Activated CD4-positive, CD25-positive, alpha-beta regulatory T cell treated with anti-CD3 and anti-CD28 coated beads, Interleukin-2, amount 50 U/mL, for 72 hours (primary cell): ENCODE data around the gene XIRP2.
"Not testable (repeated sequence)": the region's sequence is repeated elsewhere in the genome, so short reads cannot be mapped to it uniquely, and the experiment has no call there.

Experiments
- DNase-seq: peaks from one replicate; pipeline ENCODE4 v3.0.0; 2021

The XIRP2 gene

DNA sequence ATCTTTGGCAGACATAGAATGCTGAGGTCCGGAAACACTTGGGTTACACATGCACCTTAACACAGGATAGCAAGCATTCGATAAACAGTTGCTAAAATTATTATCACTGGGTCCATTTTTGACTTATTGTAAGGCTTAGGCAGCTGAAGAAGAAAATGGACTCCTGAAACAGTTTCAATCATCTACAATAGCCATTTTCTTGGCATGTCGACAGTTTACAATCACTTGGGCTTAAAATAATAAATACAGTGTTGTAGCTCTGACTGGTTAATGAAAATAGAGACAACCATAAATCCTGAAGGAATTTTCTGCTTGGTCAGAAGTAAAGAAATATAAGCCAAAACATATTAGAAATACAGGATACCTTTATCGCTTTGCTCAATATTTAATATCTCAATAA, 169.2 kb downstream of the XIRP2 start:
- no peak for DNase-seq

- no peak for DNase-seq
Observed at GRCh38 chr2:167059173-167059572, 170.9 kb downstream of the XIRP2 start.

DNA sequence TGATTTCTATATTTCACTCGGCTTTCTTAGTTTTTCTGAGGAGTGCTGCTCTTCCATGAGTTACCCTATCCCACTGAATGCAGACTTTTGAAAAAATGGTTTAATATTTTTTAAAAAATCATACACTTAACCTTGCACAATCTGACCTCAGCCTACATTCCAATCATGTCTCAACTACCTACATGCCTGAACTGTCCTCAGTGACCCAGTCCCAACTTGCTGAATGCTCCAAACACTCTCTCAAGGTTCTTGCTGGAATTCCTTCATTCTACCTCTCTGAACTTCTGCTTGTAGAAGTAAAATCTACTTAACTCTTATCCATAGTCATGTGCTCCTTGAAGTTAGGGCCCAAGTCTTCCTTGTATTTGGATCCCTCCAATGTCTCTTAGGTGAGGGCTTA, 181.6 kb downstream of the XIRP2 start:
- no peak for DNase-seq

DNA sequence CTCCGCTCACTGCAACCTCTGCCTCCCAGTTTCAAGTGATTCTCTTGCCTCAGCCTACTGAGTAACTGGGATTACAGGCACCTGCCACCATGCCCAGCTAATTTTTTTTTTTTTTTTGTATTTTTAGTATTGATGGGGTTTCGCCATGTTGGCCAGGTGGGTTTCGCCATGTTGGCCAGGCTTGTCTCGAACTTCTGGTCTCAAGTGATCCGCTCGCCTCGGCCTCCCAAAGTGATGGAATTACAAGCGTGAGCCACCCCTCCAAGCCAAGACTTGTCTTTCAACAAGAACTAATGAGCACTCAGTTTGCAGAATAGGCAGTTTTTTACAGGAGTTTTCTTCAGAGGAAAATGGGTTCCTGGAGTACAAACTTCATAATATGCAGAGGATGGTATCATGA, 187.4 kb downstream of the XIRP2 start:
- DNase-seq: not testable (repeated sequence)

GRCh38 chr2:167098931-167099330, 210.7 kb downstream of the XIRP2 start:
- not testable (repeated sequence) for DNase-seq

DNA sequence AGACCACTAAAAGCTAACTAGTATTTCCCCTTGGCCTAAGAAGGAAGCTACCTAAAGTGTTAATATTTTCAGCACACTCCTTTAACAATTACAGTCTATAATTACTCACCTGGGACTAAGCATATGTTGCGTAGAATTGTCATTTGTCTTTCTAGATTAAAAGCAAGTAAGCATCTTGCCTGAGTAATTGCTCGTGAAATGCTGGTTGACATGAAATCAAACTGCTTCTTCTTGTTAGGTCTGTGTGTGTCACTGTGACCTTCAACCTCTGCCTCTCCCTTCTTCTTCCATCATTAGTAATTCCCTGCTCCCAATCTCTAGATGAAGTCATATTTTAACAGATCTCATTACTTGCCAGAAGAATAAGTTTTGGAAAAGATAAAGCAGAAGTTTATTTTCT, 212.2 kb downstream of the XIRP2 start:
- DNase-seq: no peak

GRCh38 chr2:167103028-167103756, 214.9 kb downstream of the XIRP2 start:
- DNase-seq: no peak

GRCh38 chr2:167103757-167104133, 215.5 kb downstream of the XIRP2 start:
- DNase-seq: no peak

DNA sequence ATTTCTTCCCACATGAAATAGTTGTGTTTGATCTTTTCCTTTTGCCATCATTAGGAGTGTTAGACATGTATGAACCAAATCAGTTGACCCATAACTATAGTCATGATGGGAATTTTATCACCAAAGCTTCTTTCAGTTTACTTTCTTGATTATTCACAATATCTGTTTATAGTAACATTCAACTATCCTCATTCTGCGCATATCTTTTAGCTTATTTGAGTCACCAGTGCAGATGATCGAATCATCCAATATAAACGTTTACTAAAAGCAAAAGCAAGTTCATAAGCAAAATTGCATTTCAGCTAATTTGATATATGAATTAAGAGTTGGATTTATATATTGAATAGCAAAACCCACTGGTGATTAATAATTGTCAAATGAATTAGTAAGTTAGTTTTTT, 216.4 kb downstream of the XIRP2 start:
- DNase-seq: no peak

DNA sequence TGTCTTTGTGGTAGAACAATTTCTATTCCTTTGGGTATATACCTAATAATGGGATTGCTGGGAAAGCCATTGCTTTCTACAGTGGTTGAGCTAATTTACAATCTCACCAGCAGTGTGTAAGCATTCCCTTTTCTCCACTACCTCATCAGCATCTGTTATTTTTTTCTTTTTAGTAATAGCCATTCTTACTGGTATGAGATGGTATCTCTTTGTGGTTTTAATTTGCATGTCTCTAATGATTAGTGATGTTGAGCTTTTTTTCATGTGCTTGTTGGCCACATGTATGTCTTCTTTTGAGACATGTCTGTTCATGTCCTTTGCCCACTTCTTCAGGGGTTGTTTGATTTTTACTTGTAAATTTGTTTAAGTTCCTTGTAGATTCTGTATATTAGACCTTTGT, 221.4 kb downstream of the XIRP2 start:
- DNase-seq: not testable (repeated sequence)

- no peak for DNase-seq
Observed at GRCh38 chr2:167110345-167110744, 222.1 kb downstream of the XIRP2 start.

DNA sequence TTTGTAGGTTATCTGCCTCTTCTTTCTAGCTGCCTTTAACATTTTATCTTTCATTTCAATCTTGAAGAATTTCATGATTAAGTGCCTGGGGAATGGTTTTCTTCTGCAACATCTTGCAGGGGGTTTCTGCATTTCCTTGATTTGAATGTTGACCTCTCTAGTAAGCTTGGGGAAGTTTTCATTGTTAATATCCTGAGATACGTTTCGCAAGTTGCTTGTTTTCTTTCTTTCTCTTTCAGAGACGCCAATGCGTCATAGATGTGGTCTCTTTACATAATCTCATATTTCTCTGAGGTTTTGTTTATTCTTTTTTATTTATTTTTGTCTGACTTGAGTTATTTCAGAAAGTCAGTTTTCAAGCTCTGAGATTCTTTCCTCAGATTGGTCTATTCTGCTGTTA, 225.7 kb downstream of the XIRP2 start:
- no peak for DNase-seq

DNA sequence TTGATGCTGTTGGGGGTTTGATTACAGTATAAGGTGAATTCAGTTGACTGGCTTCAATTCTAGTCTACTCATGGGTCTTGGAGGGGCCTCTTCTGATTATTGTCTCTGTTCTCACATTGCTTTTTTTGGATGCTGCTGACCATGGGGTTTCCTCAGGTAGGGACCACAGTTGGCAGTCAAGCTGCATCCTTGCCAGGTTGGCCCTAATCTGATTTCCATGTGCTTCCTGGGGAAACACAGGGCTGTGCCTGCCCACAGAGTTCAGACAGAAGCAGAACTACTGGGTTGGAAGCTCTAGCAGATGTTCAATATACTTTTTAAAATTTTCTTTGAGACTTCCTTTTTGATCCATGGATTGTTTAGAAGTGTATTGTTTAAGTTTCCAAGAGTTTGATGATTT, 227.3 kb downstream of the XIRP2 start:
- no peak for DNase-seq

GRCh38 chr2:167122389-167122788, 234.1 kb downstream of the XIRP2 start:
- DNase-seq: no peak

GRCh38 chr2:167126165-167126564, 237.9 kb downstream of the XIRP2 start:
- no peak for DNase-seq

DNA sequence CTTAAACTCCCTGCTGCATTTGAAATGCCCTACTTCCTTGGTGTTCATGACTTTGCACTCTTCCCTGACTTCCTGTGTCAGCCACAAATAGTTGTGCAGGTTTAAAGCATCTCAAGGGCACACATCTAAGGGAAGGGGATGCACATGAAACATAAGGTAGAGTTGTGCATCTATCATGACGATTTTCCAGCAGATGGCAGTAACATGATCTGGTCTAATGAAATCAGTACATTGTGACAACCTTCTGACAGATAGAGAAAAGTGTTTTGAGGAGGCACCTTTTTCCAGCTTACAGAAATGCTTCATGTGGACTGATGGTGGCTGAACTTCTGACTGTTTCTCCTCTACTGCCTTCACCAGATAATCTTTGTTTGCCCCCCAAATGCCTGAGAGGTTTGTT, 238.9 kb downstream of the XIRP2 start:
- no peak for DNase-seq

- no peak for DNase-seq
Observed at GRCh38 chr2:167128130-167128529, 239.8 kb downstream of the XIRP2 start.

DNA sequence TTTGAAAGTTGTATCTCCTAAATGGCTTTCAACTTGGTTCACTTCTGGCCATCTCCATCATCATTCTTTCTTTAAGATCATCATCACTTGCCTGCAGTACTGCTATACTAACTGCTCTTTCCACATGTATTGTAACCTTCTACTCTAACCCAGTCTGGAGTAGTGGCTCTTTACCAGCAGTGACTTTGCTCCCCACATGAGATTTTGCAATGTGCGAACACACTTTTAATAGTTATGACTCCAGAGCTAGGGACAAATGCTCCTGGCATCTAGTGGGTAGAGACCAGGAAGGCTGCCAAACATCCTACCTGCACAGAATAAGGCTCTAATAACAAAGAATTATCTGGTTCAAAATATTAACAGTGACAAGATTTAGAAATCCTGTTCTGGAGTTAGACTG, 243.8 kb downstream of the XIRP2 start:
- DNase-seq: no peak

- no peak for DNase-seq
Observed at GRCh38 chr2:167132906-167133555, 244.8 kb downstream of the XIRP2 start.

DNA sequence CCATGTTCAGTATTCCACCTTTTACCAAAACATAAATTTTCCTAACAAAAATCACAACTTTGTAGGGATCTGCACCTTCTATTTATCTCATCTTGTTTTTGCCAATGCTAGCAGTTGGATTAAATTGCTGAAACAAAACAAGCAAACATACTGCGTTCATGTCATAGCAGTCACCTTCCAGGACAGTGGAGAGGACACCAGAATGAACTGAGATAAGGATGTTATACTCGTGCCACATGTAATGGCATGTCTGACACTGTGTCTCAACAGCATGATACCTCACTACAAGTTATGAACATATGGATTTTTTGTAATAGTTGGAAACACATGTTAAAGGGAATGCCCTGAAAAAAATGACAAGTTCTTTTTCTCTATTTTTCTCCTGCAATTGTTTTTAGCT, 245.3 kb downstream of the XIRP2 start:
- DNase-seq: no peak

DNA sequence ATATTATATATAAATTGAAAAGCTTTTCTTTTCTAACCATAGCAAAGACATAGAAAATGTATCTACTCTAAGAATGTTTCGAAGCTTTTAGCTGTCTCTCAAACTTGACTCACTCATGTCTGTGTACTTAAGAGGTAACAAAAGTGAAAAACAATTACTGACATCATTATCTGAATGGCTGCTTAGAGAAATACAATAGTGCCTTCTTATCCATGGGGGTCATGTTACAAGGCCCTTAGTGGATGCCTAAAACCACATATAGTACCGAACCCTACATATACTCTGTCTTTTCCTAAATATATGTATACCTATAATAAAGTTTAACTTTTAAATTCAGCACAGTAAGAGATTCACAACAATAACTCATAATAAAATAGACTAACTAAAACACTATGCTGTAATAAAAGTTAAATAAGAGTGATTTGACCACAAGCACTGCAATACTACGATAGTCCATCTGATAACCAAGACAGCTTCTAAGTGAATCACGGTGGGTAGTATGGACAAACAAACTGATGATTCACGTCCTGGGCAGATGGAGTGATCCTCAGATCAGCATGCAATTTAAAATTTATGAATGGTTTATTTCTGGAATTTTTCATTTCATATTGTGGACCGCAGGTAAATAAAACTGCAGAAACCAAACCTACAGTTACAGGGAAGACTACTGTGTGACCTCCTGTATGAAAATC, 246.2 kb downstream of the XIRP2 start:
- DNase-seq: no peak

DNA sequence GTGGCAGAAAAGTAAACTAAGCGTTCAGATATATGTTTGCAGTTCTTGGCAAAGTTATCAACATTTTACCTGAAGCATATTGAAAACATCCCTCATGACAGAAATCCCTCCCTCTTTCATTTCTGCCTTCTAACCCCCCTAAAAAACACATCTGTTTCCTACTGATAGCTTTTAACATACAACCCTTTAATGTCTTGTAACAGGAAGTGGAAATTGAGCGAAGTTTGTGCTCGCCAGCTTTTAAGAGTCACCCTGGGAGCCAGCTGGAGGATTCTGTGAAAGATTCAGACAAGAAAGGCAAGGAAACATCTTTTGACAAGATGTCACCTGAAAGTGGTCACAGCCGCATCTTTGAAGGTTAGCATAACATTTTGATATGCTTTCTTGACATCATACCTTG, 247.4 kb downstream of the XIRP2 start:
- no peak for DNase-seq

DNA sequence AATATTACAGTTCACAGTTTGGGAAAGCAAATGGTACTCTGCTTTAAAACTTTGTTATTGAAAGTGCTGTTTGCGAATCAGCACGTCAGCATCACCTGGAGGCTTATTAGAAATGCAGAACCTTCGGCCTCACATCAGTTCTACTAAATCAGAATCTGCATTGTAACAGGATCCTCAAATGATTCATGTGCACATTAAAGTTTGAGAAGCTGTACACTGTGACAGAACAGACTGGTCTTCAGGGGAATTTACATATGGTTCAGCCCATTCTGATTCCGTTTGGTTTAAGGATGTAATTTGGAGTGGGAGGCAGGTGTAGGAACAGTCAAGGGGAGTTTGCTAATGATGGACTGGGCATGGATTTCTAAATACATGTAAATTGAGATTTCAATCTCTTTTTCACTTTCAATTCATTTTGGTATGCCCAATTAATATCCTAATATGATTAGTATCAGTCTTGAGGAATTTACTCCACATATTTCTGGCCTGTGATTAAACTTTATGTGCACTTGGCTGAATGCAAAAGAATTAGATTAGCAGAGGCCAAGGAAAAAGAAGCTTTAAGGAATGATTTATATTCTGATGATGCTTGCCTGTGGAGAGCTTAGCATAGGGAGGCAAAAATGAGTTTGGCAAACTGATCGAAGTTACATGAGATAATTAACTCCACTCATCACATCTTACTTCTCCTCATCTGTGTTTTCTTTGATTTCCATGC, 248.8 kb downstream of the XIRP2 start:
- DNase-seq: no peak

GRCh38 chr2:167140330-167140729, 252.1 kb downstream of the XIRP2 start:
- DNase-seq: no peak
